GM12878 (cell line): ENCODE measurements around the gene ATP6V1C2. TPM values are rescaled to one million over a fixed set of nuclear protein-coding genes. Genes with fewer than 3 reads are reported as not detected.
A peak's percentile ranks its signal among the peaks of the same experiment; 100 is the strongest.

Source experiments
- ATAC-seq: fragments of 200-7000 bp; cut with Tn5 transposase; 3 replicates; pipeline ENCODE4 v1.9.1; 2020; ENCODE audit warnings: mild to moderate bottlenecking, moderate library complexity
- BruUV-seq: library from RNA; stranded (reverse); fragments of 400-500 nt; replicated peaks from 2 replicates; lab custom pipeline; 2021; lab: Mats Ljungman, UMichigan
- CTCF ChIA-PET: fragments of 300-600 bp; sonication (Branson Sonifier 250); formaldehyde crosslinking; extraction: SDS; loops from one replicate; lab custom pipeline; 2021; ENCODE audit warnings: inconsistent platforms; lab: Yijun Ruan, JAX
- POLR2A ChIA-PET: fragments of 350-600 bp; formaldehyde crosslinking; extraction: SDS; loops from one replicate; lab custom pipeline; 2021; ENCODE audit warnings: inconsistent platforms; lab: Charles Lee
- RAD21 ChIA-PET: fragments of 300-600 bp; sonication (Branson Sonifier 250); formaldehyde crosslinking; loops from one replicate; lab custom pipeline; 2023; ENCODE audit warnings: antibody characterized with exemption; ENCODE audit not compliant: unreplicated experiment; lab: Charles Lee
- SMC1A ChIA-PET: fragments of 300-600 bp; sonication (Branson Sonifier 250); formaldehyde crosslinking; loops from one replicate; lab custom pipeline; 2023; ENCODE audit not compliant: unreplicated experiment, uncharacterized antibody; lab: Charles Lee
- DNase-seq: peaks from one replicate; pipeline ENCODE4 v3.0.0-alpha.2; 2011; ENCODE audit warnings: low read depth, low spot score
- FAIRE-seq: peaks from 3 replicates; lab custom pipeline; 2011; peaks lifted over from hg19 to GRCh38; lab: Jason Lieb, UNC
- H2AFZ ChIP-seq: 2 replicates; pipeline ENCODE4 v1.6.0; 2011; ENCODE audit warnings: low read depth, low read length, control low read depth; ENCODE audit not compliant: control insufficient read depth
- H3K27ac ChIP-seq: 2 replicates; pipeline ENCODE4 v1.5.1; 2011; ENCODE audit warnings: control low read depth; ENCODE audit not compliant: control insufficient read depth, insufficient read depth
- H3K27me3 ChIP-seq, 2 experiments: replicated peaks in 1 of 2; 2 replicates each; pipeline versions ENCODE4 v1.6.0 to v1.6.1; 2011; ENCODE audit warnings: low read length in 1 of 2; ENCODE audit not compliant: control insufficient read depth in 2 of 2, insufficient read depth in 2 of 2
- H3K36me3 ChIP-seq, 2 experiments: 2 replicates each; pipeline ENCODE4 v1.5.1; 2011; ENCODE audit warnings: low read length in 1 of 2; ENCODE audit not compliant: control insufficient read depth in 2 of 2, insufficient read depth in 2 of 2
- H3K4me1 ChIP-seq: 2 replicates; pipeline ENCODE4 v1.6.1; 2011; ENCODE audit warnings: mild to moderate bottlenecking, low read length, moderate library complexity, mixed read lengths; ENCODE audit not compliant: control insufficient read depth, insufficient read depth
- H3K4me2 ChIP-seq: 2 replicates; pipeline ENCODE4 v1.6.0; 2011; ENCODE audit warnings: control low read depth; ENCODE audit not compliant: control insufficient read depth, insufficient read depth
- H3K4me3 ChIP-seq: fragments of 200-600 bp; sonication (generic); 2 replicates; pipeline ENCODE4 v1.5.1; 2016
- H3K79me2 ChIP-seq: 2 replicates; pipeline ENCODE4 v1.6.0; 2011; ENCODE audit warnings: low read length; ENCODE audit not compliant: control insufficient read depth, insufficient read depth
- H3K9ac ChIP-seq: 2 replicates; pipeline ENCODE4 v1.8.0; 2011; ENCODE audit warnings: low read length, control low read depth, mixed read lengths; ENCODE audit not compliant: control insufficient read depth, insufficient read depth
- H3K9me3 ChIP-seq: replicated peaks from 3 replicates; pipeline ENCODE4 v1.5.1; 2011; ENCODE audit warnings: mild to moderate bottlenecking, low read length; ENCODE audit not compliant: control insufficient read depth, insufficient read depth
- H4K20me1 ChIP-seq: 2 replicates; pipeline ENCODE4 v1.6.0; 2011; ENCODE audit not compliant: control insufficient read depth, insufficient read depth
- ATF3 ChIP-seq: IDR thresholded peaks from 2 replicates; pipeline ENCODE4 v1.6.1; 2011; ENCODE audit warnings: low read depth, mild to moderate bottlenecking, low read length, moderate library complexity, borderline replicate concordance; ENCODE audit errors: extremely low read depth
- CBX3 ChIP-seq: fragments of 200-600 bp; sonication (generic); IDR thresholded peaks from 2 replicates; pipeline ENCODE4 v1.6.1; 2016; ENCODE audit warnings: low read depth, borderline replicate concordance
- IRF5 ChIP-seq: fragments of 450-650 bp; IDR thresholded peaks from 2 replicates; pipeline ENCODE4 v1.6.1; 2017; ENCODE audit warnings: borderline replicate concordance
- MAX ChIP-seq: IDR thresholded peaks from 2 replicates; pipeline ENCODE4 v1.6.1; 2012; ENCODE audit warnings: low read depth, low read length, improper control_type of control experiment
- MYB ChIP-seq: fragments of 150-350 bp; IDR thresholded peaks from 2 replicates; pipeline ENCODE4 v1.6.1; 2014; ENCODE audit warnings: mild to moderate bottlenecking, low read depth, low read length, borderline replicate concordance
- POLR2A ChIP-seq: IDR thresholded peaks from 2 replicates; pipeline ENCODE4 v1.6.1; 2011; ENCODE audit warnings: low read depth, mild to moderate bottlenecking, low read length
- RCOR1 ChIP-seq: conservative IDR thresholded peaks from 2 replicates; pipeline ENCODE4 v1.6.1; 2012; ENCODE audit warnings: low read depth, low read length, improper control_type of control experiment
- SMARCA5 ChIP-seq: fragments of 450-650 bp; IDR thresholded peaks from 2 replicates; pipeline ENCODE4 v1.6.1; 2017; ENCODE audit warnings: mild to moderate bottlenecking
- YBX1 ChIP-seq: fragments of 450-650 bp; IDR thresholded peaks from 2 replicates; pipeline ENCODE4 v1.6.1; 2016; ENCODE audit warnings: antibody characterized with exemption
- WGBS: methylation state at CpG from one replicate; pipeline ENCODE4 v1.1.6; 2016; ENCODE audit warnings: low lambda C conversion rate; ENCODE audit not compliant: insufficient replicate concordance, insufficient coverage; ENCODE audit errors: missing lambda C conversion rate; 5-methylcytosine and 5-hydroxymethylcytosine counted together
- in situ Hi-C: fragments of 300-500 bp; cut with MboI; formaldehyde crosslinking; loops from 9 replicates; pipeline ENCODE4 v1.14.3; 2018; ENCODE audit warnings: mixed read lengths
- intact Hi-C: fragments of 100-400 bp; cut with micrococcal nuclease; formaldehyde crosslinking; loops from one replicate; pipeline ENCODE4 v1.14.2; 2022; ENCODE audit not compliant: unreplicated experiment
- polyA plus RNA-seq, 11 experiments: library from polyadenylated mRNA; depleted of rRNA in 4 of 11; unstranded in 6 of 11; stranded (reverse) in 5 of 11; fragments of >200 nt; fragmentation: Nextera tagmentation in 4 of 11; fragmentation: Illumina TruSeq in 1 of 11; extraction: Ambion mirVana in 4 of 11; extraction: Trizol in 1 of 11; gene quantifications; 1 replicate in 1 of 11; 2 replicates in 10 of 11; pipeline versions ENCODE4 v1.2.1 to v1.2.3, GENCODE V29; 2011 to 2016; ENCODE audit warnings: inconsistent platforms in 2 of 11, missing spikeins in 2 of 11, low read depth in 1 of 11
- total RNA-seq, 4 experiments: library from RNA; depleted of rRNA in 3 of 4; stranded (reverse); fragments of >200 nt in 3 of 4; fragmentation: Illumina TruSeq in 1 of 4; extraction: Trizol in 1 of 4; gene quantifications; 2 replicates each; pipeline versions ENCODE4 v1.2.1 to v1.2.3, GENCODE V29; 2013 to 2021

The ATP6V1C2 gene
- total and polyA plus RNA-seq, 10 of the 15 experiments (the other 5 are each of a cell fraction or from before 2014, with no cell fraction given), result 0.04 to 1.5 (median 0.24) TPM; not detected in 1

GRCh38 chr2:10786240-10786982, 65.0 kb downstream of the ATP6V1C2 start:
- DNase-seq (no peak), ATAC-seq (no peak), FAIRE-seq (no peak)
- Histone ChIP-seq H3K4me2 (no peak overlapping the region), H3K79me2 (no peaks in the 10 kb centered on the region), H3K9me3 (no peaks in the 10 kb centered on the region), H2AFZ (no peak overlapping the region), H4K20me1 (no peaks in the 10 kb centered on the region), H3K9ac (no peak overlapping the region), H3K4me1 (peaks cover 5% of the 10 kb centered on the region), H3K27me3 (no peaks in the 10 kb centered on the region), H3K36me3 (peaks cover 22 to 74% of the 10 kb centered on the region in 2 experiments), H3K4me3 (no peak overlapping the region), H3K27ac (no peak overlapping the region)
- RAD21 ChIA-PET, result no interaction called here
- intact Hi-C loops, result loop anchor here (2.0 kb wide), 1 partner anchor 42 kb away; no protein-coding TSS in a partner anchor
- CTCF ChIA-PET, result interaction anchor here (0.8 to 2.8 kb wide), 3 partner anchors 14 to 46 kb away, joined by 3 to 10 read pairs (median 5); no protein-coding TSS in a partner anchor
- WGBS, result 97% methylated on average over 12 of the region's 12 CpGs
- BruUV-seq, result TSS peak; percentile 14
- in situ Hi-C loops, result no loop called here
- POLR2A ChIA-PET, result no interaction called here
- SMC1A ChIA-PET, result interaction anchor here (0.8 to 1.2 kb wide), 2 partner anchors 10 to 46 kb away, joined by 3 read pairs; no protein-coding TSS in a partner anchor
- no peak for TF ChIP-seq MYB
- no peak for TF ChIP-seq YBX1
- no peak for TF ChIP-seq MAX
- no peak for TF ChIP-seq CBX3
- TF ChIP-seq SMARCA5, result no peak
- no peak for TF ChIP-seq RCOR1
- peak; percentile 24; the same call in 1 of the 2 replicates for TF ChIP-seq POLR2A
- no peak for TF ChIP-seq ATF3
- TF ChIP-seq IRF5, result no peak
